ENCODE results near the gene GPR156.
"Not testable (repeated sequence)": the region's sequence is repeated elsewhere in the genome, so short reads cannot be mapped to it uniquely, and the experiment has no call there.

GPR156 gene

DNA sequence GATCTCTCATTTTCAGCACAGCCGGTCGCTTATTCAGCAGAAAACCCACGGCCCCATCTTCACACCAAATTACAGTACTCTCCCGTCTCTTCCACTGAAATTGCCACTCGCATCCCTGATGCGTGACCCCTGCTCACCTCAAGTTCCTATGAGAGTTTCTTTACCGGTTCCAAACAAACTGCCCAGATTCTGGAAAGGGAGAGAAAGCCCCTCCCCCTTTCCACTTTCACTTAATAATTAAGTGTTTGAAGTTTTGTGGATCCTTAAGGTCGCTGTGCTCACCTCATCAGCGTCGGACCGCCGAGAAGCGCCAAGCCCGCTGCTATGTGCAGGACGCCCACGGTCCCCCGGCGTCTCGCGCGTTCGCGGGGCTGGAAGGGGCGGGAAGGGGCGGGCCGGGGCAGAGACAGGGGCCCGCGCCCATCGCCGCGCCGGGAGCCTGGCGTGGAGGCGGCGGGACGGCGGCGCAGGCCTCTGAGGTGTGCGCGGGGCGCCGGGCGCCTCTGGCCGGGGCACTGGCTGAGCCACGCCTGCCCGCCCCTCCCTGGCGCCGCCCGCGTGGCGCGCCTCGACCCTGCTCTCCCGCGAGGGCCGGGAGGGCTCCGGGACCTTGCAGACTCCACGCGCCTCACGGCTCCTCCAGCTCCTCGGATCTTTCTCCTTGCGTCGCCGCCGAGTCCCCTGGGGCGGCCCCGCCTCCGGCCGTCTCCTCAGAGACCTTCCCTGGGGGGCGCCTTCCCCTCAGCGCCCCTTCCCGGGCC, at the start of gene GPR156:
Gene GPR156, minus strand, starts transcription at position 476 of the 761 bp plus-strand sequence. CDS start 41,124 bp downstream, outside the sequence.
- DNase-seq, result no peak

DNA sequence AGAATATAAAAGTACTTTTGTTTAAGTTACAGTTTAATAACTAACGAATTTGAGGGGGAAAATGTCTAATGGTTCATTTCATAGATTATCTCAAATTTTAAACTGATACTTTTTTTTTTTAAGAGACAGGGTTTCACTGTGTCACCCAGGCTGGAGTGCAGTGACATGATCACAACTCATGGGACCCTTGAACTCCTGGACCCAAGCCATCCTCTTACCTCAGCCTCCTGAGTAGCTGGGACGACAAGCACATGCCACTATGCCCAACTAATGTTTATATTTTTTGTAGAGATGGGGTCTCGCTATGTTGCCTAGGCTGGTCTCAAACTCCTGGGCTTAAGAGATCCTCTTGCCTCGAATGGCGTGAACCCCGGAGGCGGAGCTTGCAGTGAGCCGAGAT, 47.6 kb upstream of the GPR156 start:
- DNase-seq, result no peak

DNA sequence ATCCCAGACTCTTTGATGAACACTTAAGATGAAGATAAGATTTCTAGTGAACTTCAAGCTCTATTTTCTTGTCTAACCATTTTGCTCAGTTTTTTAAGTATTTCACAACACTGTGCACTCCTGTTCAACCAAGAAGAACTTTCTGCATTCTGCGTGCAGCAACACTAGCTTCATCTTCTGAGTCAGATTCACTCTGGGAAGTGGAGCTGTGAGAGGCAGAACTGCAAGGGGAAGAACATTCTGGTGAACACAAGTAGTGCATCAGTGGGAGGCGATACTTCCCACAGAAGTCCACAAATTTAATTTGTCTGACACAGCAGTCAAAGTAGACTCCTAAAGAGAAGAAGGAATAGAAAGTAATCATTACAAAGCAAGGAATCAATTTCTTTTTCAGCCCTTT, 46.1 kb upstream of the GPR156 start:
- no peak for DNase-seq

DNA sequence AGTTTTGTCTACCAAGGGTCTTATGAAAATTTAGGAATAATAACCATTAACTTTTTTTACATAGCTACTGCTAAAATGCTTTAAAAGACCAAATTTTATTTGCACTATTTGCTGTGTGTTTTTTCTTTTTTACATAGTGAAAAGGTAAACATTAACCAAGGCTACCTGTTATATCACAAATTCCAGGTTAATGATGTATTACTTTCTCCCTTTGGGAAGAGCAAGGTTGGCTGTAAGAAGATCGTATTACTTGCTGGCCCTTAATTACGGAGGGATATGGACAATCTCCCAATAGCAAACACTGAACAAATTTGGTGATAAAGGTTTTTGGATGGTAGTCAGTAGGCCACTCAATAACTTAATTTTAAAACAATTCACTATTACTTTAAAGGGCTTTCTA, 41.8 kb upstream of the GPR156 start:
- no peak for DNase-seq

DNA sequence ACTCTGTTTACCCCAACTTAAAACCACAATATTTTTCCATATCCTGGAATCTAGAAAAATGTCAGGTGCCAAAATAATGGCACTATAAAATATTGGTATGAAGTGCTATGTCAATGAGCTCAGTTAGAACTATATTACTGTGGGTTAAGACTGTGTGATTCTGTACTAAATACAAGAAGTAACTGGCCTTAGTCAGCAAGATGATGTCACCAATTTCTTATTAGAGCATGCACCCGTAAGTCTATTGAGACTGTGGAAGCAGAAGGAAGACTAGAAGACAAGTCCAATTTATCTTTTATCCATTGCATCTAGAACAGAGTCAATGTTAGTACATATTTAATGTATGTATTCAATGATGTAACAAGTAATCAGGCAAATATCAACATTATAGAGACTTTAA, 39.2 kb upstream of the GPR156 start:
- no peak for DNase-seq

DNA sequence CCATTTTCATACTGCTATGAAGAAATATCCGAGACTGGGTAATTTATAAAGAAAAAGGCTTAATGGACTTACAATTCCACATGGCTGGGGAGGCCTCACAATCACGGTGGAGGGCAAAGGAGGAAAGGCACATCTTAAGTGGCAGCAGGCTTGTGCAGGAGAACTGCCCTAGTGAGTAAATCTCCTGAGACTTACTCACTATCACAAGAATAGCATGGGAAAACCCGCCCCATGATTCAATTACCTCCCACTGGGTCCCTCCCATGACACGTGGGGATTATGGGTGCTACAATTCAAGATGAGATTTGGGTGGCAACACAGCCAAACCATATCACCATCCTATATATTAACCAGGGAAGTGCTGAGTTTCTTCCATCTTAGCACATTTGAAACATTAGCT, 38.7 kb upstream of the GPR156 start:
- DNase-seq, result not testable (repeated sequence)

DNA sequence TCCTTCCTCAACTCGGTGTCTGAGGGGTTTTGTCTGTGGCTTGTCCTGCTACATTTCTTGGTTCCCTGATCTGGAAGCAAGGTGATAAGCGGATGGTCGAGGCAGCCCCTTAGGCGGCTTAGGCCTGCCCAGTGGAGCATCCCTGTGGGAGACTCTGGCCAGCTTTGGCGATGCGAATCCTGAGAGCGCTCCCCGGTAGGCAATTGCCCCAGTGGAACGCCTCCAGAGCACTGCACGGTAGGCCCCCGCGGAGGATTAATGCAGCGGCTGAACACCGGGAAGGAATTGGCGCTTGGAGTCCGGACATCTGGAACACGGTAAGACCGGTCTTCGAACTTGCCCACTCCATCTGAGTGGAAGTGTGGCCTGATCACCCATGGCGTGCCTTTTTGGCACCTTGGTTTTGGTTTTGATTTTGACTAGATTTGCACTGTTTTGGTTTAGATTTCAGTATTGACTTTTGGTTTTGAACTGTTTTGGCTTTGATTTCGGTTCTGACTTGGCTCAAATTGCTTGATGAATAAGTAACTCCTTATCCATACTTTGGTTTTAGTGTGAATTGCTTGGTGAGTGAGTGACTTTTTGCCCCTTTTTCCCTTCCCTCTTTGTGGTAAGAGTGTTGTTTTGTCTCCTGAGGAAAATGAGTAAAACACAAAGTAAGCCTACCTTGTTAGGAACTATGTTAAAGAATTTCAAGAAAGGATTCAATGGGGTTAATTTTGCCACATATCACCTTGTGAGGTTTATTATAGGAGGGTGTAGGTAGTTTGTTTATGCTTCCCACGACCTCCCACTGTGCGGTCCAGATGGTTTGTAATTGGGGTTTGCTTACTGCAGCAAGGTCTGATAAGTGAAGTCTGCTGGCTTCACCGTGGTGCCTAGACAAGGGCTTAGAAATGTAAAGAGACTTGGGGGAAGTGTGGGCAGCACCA, 27.1 kb upstream of the GPR156 start:
- no peak for DNase-seq

DNA sequence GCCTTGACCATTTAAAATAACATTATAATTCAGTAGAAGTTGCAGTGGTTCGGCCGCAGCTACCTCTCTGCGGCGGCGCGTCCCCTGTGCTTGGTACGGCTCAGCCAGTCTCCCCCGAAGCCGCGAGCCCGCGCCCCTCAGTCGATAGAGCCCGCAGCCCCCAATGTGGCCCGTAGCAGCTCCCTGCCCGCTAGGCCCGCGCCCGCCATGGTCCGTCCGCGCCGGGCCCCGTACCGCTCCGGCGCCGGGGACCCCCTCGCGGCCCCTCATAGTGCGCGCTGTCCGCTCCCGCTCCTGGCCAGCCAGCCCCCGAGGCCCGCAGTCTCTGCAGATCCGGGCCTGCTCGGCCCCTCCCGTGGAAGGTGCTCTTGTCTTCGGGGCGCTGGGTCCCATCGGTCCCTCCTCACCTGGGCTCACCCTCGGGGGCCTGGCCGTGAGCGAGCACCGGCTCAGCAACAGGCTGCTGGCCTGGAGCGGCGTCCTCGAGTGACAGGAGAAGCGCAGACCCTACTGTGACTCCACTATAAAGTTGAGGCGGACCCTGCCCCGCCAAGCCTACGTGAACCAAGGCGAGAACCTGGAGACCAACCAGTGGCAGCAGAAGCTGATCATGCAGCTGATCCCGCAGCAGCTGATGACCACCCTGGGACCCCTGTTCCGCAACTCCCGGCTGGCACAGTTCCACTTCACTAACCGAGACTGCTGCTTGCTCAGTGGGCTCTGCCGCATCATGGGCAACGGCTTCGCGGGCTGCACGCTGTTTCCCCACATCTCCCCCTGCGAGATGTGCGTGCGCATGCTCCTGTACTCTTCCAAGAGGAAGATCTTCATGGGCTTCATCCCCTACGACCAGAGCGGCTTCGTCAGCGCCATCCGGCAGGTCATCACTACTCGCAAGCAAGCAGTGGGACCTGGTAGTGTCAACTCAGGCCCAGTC, 21.8 kb upstream of the GPR156 start:
- DNase-seq, result no peak

DNA sequence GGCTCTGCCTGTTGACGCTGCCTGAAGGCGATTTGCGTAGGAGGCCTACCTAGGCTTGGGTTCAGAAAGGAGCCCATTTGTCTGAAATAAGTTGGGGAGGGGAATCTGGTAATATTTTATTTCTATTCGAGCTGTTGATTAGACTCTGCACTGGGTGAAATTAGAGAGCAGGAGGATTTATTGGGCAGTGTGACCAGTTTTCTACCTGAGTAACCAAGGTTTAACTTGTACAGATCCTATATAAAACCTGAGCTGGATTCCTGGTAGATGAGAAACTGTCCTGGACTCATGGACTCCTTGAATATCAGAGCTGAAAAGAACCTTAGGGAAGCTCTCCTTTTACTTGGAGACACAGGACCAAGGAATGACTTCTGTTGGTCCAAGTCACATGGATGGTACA, 19.6 kb upstream of the GPR156 start:
- no peak for DNase-seq

DNA sequence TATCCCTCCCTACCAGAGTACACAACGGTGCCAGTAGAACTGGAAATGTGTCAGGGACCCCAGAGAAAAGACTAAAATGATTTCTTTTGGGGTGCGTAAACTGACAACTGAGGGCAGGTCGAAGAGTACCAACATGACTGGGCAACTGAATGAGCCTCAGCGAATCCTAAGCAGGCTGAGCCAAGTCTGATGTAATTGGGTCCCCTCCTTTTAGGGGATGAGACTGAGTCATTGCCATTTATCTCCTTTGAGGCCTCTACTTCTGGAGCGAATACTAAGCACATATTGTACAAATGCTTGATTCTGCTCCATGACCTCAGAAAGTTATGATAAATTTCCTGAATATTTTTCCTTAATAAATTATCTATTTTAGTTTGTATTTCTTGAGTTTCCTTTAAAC, 17.3 kb upstream of the GPR156 start:
- DNase-seq, result no peak

DNA sequence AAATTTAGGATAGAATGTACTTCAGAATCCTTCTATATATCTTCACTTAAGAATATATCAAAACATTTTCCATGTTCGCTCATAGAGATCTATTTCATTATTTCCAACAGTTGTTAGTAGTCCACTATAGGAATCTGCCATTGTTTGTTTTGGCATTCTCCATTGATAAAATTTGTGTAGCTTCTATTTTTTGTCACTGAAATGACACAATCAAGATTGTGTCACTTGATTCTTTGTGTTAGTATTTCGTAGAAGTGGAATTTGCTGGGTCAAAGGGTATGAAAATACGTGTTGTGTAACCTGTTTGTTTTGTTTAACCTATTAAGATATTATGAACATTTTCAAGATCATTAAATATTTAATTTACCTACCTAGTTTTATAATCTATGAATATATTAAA, 15.9 kb upstream of the GPR156 start:
- no peak for DNase-seq

DNA sequence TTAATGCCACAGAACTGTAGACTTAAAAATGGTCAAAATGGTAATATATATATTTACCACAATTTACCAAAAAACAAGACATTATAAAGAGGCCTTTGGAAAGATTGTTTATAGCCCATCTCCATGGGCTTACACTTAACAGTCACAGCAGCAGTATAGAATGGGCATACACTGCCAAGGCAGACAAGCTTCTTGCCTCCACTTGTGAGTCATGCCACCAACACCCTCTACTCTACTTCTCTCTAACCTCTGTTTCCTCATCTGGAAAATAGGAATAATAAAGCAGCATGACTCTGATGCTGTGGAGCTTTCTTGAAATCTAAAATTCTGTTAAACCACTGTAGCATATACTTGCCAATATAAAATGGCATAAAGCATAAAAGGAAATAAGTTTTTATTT, 14.4 kb upstream of the GPR156 start:
- DNase-seq, result no peak

DNA sequence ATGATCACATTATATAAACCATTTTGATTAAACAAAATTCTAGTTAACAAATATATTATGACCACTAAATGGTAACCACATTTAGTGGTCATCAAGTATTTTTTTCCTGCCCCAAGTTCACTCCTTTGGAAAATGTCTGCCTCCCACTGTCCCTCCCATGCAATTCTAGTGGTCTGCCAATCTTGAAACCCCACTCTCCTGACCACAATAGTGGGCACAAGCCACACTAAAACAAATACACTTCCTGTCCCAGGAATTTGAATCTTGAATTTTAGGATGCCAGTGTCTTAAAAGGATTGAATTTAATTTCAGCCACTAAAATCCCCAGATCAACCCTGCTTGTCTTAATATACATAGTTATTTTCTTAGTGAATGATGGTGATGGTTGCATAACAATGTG, 14.0 kb upstream of the GPR156 start:
- no peak for DNase-seq

DNA sequence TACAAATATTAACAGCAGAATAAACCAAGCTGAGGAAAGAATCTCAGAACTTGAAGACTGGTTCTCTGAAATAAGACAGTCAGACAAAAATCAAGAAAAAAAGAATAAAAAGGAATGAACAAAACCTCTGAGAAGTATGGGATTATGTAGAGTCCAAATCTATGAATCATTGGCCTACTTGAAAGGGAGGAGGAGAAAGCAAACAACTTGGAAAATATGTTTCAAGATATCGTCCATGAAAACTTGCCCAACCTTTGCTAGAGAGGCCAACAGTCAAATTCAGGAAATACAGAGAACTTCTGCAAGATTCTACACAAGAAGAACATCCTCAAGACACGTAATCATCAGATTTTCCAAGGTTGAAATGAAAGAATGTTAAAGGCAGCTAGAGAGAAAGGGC, 6.5 kb upstream of the GPR156 start:
- not testable (repeated sequence) for DNase-seq

DNA sequence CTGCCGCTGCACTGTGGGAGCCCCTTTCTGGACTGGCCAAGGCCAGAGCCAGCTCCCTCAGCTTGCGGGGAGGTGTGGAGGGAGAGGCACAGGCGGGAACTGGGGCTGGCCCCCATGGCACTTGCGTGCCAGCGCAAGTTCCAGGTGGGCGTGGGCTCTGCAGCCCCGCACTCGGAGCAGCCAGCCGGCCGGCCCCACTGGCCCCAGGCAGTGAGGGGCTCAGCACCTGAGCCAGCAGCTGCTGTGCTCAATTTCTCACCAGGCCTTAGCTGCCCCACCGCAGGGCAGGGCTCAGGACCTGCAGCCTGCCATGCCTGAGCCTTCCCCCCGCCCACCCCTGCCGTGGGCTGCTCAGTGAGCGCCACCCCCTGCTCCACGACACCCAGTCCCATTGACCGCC, 4.6 kb upstream of the GPR156 start:
- no peak for DNase-seq

DNA sequence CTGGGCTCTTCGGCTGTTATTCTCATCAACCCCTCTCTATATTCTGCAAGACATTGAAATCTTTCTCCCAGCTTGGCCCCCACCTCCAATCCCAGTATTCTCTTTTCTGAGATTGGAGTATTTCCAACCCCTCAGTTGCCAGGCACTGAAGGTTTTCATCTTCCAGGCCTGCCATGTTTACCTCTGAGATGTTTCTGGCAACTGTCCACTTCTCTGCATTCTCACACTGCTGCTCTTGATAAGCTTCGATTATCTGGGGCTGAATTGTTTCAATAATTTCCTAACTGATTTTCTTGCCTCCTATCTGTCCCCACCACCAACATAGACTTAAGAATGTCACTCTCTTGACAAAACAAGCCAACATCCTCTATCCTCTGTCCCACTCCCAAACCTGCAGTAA, 1.4 kb upstream of the GPR156 start:
- no peak for DNase-seq

DNA sequence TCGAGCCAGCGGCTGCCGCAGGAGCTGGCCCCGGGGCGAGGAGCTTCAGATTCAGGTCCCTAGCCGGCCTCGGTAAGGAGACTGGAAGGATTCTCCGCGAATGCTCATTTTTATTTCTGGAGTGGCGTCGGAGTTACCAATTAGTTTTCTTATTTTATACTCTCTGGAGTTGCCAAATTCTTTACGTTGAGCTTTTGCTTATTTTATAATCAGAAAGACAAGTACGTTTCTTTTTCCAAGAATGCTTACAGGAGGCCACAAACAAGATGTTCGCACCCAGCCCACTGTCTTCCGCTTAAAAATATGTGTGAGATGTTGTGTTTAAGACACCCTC, 453 bp upstream of the GPR156 start:
- no peak for DNase-seq

DNA sequence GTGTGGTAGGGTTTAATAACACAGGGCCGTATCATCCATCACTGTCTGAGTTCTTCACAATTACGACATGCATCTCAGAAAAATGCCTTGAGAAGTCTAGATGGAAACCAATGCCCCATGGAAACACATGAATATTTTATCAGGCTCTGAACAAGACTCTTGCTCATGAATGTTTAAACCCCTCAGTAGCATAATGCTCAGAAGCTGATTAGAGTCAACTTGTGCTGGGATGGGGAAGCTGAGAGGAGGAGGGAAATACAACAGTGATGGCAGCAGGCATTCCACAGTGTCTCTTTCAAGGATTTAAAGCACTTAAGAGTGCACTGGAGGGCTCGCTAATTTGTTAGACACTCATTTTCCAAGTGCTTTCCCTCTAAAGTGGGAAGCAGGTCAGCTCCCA, 3.8 kb downstream of the GPR156 start:
- no peak for DNase-seq

DNA sequence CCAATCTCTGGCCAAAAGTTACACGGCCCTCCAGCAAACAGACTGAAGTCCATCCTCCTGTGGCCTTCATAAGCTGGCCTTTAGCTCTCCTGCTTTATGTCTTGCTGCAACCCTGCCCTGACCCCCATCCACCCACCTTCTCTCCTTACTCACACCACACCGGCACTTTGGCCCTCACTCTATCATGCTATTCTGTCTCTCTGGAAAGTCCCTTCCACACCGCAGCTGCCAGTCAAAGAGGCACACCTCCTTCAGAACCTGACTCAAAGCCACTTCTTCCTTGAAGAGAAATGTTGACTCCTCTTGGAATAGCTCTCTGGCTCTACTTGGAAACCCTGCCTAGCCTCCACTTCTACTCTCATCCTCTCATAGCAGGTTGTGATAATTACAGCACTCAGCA, 4.5 kb downstream of the GPR156 start:
- DNase-seq, result no peak

DNA sequence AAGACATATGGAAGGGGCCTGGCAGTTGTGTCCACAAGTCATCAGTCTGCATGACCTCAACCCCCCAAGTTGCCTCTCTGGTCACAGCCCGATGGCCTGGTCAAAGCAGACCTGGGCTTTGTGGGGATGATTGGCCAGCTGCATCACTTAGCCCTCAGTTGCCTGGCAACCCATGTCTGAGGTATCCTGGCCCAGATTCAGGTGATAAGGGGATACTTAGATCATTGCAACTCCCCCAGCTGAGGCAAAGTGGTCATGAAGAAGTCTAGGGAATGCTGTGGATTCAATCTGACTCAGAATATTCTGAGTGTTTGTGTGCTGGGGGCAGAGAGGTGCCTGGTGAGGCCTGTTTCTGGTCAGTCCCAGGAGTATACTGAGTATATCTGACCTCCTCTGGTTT, 5.0 kb downstream of the GPR156 start:
- no peak for DNase-seq

DNA sequence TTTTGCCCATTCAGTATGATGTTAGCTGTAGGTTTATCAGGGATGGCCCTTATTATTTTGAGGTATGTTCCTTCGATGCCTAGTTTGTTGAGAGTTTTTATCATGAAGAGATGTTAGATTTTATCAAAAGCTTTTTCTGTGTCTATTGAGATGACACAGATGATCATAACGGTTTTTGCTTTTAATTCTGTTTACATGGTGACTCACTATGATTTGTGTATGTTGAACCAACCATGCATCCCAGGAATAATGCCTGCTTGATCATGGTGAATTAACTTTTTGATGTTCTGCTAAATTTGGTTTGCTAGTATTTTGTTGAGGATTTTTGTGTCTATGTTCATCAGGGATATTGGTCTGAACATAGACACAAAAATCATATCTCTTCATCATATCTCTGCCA, 8.3 kb downstream of the GPR156 start:
- DNase-seq, result no peak

DNA sequence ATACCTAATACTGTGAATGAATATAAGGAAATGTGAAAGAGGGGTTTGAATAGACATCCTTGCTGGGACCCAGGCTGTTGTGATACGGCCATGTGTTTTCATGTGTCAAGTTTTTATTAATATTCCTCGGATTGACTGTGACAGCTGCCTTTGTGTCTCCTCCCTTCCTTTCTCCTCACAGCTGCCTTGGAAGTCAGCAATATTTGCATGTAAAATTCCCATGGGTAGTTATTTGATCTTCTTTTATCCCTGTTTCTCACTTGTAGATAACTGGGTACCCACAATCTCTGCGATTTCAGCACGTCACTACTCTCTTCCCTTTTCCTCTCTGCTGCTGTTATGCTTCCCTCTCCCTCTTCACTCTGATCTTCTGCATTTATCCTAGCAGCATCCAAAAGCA, 9.4 kb downstream of the GPR156 start:
- DNase-seq, result no peak

DNA sequence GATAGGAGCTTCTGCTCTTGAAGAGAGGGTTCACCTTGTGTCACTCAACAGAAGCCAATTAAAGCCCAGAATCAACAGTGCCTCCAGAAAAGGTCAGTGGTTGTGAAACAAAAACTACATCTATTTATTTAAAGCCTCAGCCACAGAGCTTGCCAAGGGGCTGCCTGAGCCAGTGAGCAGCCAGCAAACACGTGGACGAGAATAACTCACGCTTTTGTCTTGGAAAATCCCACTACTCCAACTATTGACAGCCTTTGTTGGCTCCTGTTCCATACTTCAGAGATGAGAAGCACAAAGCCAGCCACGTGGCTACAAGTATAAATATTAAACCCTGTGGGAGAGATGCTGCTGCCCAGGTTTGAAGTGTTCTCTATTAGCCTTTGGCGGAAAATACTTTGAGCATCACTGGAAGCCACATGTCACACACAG, 10.3 kb downstream of the GPR156 start:
- peak; percentile 59 for DNase-seq

Measured in COR-L47 (cell line).